NCI-H748 treated with DMSO at 0.1 percent for 48 hours (cell line): ENCODE measurements around the gene EMC8.
A peak's percentile ranks its signal among the peaks of the same experiment; 100 is the strongest.
"Not testable (repeated sequence)": the region's sequence is repeated elsewhere in the genome, so short reads cannot be mapped to it uniquely, and the experiment has no call there.

Source experiments
- DNase-seq: peaks from one replicate; lab custom pipeline; 2025; lab: John Stamatoyannopoulos, UW

Gene EMC8

DNA sequence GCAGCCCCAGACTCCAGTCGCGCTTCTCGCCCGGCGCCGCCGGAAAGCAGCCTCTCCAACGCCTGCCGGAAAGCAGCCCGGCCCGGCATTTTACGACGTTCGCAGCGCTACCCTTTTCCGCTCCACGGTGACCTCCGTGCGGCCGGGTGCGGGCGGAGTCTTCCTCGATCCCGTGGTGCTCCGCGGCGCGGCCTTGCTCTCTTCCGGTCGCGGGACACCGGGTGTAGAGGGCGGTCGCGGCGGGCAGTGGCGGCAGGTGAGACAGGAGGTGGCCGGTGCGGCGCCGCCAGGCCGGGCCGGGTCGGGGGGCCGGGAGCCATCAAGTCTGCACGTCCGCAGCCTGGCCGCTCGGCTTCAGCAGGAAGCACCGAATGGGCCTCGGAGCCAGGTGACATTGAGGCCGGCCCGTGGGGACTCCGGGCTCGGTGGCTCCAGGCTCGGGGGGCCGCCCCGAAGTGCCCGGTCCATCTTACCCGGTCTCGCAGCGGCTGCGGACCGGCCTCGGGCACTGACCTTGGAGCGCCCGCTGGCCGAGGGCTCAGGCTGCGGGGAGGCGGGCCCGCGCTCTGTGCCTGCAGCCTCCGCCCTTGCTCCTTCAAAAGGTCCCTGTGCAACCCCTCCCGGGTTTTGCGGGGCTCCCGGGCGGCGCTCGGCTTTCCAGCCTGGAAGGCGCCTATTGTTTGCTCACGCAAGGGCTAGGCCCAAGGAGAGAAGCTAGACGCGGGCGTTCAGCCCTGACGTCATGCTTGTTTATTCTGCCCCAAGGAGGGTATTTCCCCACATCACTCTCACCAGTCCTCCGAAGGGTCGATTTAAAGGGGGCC, at the start of gene EMC8, which contains the start of gene COX4I1:
EMC8 (minus strand) TSS at position 48 of the 824 bp plus-strand sequence. CDS start 249 bp downstream, outside the sequence.
COX4I1 (plus strand) TSS at position 199 of the 824 bp plus-strand sequence. CDS start 1,511 bp downstream, outside the sequence.
- DNase-seq, result peak; percentile 52

GRCh38 chr16:85848986-85849385, 49.6 kb upstream of the EMC8 start:
- DNase-seq, result no peak

DNA sequence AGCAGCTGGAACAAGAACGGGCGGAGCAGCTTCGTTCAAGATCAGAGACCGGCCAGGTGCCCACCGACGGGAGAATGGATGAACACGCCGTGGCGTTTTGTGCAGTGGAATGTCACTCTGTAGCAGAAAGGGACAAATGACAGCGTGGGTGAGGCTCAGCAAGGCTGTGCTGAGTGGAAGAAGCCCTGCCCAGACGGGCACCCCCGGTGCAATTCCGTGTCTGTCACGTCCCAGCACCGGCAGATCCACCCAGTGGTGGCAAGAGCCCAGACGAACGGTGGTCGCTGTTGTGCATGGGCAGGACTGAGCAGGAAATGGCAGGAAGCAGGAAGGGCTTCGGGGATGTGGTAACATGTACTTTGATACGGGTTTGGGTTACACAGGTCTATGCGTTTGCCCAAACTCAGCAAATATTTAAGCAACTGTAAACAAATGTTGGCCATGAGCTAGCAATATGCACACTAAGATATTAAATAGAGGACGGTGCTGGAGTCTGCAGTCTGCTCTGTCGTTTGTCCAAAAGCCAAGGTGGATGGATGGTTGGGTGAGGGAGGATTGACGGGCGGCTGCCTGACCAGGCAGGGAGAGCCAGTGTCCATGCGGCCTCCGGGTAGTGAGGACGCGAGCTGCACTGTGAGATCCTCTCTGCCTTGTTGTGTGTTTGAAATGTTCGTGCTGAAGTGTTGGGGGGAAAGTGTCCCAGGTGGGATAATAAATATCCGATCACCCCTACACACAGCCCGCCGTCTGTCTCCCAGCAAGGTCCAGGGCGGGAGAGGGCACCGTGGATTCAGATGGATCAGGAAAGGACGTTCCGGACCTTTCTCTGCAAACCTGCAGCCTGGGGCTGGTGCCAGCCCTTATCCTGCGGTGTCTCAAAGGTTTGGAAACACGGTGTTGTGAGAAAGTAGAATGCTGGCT, 48.6 kb upstream of the EMC8 start:
- no peak for DNase-seq

DNA sequence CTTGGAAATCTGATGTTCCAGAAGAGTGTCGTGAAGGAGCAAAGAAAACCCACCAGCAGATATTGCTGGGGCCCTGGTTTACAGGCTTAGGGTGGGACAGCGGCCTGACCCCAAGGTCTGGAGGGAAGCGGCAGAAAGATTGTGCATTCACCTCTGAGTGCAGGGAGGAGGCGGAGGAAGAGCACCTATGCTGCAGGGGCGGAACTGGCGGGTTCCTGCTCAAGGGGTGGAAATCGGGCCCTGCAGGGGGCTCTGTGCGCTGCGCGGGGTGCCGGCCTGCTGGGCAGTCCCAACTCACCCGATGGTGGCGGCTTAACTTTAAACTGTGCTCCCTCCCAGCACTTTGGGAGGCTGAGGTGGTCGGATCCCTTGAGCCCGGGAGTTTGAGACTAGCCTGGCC, 47.7 kb upstream of the EMC8 start:
- no peak for DNase-seq

DNA sequence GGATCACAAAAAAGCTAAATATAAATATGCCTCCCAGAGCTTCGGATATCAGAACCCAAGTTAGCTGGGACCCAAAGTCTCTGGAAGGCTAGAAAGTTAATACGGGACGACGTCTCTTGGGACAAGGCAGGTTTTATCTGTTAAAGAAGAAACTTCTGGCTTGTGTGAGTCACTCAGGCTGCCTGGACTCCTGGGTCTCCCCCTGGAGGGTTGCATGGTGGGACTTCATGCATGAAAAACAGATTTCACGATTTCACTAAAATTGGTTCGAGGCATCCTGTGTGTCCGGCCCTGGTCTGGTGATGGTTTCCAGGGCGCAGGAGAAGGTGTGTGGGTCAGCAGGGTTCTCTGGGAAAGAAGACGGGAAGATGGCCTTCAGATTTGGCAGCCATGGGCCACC, 47.1 kb upstream of the EMC8 start:
- no peak for DNase-seq

DNA sequence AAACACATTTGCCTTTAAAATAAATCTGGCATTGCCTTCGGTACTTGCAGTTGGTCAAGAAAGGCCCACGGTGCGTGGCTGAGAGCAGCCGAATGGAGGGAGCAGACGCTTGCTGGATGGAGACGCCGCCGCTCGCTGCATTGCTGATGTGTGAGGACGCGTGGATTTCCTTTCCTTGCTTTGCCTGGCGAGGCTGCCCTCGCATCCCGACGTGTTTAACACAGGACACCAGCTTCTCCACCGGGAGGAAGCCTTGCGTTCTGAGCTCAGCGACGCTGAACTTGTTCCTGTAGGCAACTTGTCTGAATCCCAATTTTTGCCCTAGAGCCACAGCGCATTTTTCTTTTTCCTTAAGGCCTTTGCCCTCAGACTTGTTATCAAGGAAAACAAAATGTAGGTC, 45.9 kb upstream of the EMC8 start:
- DNase-seq, result no peak

GRCh38 chr16:85844786-85845185, 45.4 kb upstream of the EMC8 start:
- DNase-seq, result no peak

DNA sequence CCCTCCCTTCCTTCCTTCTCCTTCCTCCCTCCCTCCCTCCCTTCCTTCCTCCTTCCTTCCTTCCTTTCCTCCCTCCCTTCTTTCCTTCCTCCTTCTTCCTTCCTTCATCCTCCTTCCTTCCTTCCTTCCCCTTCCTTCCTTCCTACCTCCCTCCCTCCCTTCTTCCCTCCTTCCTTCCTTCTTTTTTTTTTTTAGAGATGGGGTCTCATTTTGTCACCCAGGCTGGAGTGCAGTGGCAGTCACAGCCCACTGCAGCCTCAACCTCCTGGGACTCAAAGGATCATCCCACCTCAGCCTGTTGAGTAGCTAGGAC, 44.8 kb upstream of the EMC8 start:
- DNase-seq, result no peak

DNA sequence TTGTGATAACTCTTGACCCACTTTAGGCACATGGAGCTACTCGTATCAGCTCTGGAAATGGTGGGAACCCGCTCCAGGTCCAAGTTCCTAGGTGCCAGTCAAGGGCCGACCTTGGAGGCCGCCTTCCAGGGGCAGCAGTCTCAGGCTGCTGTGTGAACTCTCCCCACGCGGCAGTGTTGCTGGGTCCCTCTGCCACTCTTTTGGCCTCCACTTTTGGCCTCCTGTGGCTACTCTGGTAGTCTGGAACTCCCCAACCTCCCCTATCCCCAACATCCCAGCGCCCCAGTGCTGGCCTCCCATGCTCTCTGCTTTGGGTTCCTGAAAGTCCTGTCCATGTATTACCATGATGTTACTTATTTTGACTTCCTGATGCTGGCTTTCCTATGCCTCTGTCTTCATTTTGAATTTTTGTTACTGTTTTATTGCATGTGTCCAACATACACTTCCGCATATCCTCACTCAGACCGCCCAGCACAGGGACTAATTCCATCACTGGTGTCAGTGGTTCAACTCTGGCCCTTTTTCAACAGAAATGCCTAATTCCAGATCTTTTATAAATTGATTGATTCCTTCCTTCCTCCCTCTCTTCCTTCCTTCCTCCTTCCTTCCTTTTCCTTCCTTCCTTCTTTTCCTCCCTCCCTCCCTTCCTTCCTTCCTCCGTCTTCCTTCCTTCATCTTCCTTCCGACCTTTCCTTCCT, 44.3 kb upstream of the EMC8 start:
- no peak for DNase-seq

- no peak for DNase-seq
These were observed 43.5 kb upstream of the EMC8 start for GRCh38 chr16:85842848-85843247.

DNA sequence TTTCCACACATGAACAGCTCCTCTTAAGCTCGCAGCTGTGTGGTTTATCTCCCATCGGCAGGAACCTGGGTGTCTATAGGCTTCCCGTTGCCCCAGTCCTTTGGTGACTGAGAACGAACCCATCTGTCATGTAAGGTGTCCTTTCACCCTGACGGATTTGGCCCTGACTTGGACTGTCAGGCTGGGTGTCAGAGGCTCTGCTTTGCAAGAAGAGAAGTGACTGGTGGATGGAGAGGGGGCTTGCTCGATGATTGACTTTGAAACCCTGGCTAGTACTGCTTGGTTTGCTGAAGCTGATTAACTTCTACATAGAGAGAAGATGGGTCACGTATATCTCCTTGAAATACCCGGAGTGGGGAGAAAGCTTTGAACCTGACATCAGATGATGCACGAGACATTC, 43.1 kb upstream of the EMC8 start:
- DNase-seq, result no peak

- DNase-seq, result no peak
These were observed 41.5 kb upstream of the EMC8 start for GRCh38 chr16:85840801-85841200.

DNA sequence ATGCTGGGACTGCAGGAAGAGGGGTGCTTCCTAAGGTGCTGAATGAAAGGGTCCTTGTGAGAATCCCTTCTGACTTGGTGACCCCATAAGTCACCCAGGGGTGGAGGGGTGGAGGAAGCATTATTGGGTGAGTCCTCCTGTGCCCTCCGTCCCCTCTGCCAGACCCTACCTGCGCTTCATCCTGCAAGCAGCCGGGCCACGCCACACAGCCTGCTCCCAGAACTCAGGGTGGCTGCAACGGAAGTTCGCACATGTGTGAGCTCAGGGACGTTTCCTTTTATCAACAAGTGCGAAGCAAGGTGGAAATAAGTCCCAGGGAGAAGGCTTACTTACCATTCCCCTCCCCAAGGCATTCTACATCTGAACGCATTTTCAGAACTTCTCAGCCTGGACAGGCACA, 41.1 kb upstream of the EMC8 start:
- no peak for DNase-seq

DNA sequence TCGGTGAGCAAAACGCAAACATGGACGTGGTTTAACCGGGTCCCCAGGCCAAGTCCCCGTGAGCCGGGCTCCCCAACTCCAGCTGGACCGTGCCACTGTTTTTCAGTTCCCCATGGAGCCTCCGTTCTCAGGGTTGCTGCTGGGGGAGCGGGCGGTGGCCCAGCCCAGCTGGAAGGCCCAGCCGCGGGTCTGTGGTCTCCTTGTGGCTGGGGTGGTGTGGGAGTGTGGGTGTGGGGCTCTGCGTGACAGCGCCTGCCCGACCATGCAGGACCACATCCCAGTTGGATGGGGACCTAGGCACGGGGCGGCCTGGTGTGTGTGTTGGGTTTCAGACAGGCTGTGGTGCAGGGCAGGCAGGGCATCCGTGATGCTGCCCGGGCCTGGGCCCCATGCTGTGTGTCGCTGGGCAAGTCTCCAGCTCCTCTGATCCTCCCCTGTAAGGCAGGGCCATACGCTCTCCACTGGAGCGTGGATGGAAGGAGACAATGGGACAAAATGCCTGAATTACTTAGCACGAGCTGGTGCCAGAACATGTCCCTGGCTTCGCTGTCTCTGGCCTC, 40.4 kb upstream of the EMC8 start:
- DNase-seq, result no peak

GRCh38 chr16:85838876-85839585, 39.7 kb upstream of the EMC8 start:
- no peak for DNase-seq

GRCh38 chr16:85838381-85838780, 39.0 kb upstream of the EMC8 start:
- no peak for DNase-seq

- not testable (repeated sequence) for DNase-seq
These were observed 38.3 kb upstream of the EMC8 start for GRCh38 chr16:85837654-85838053.

DNA sequence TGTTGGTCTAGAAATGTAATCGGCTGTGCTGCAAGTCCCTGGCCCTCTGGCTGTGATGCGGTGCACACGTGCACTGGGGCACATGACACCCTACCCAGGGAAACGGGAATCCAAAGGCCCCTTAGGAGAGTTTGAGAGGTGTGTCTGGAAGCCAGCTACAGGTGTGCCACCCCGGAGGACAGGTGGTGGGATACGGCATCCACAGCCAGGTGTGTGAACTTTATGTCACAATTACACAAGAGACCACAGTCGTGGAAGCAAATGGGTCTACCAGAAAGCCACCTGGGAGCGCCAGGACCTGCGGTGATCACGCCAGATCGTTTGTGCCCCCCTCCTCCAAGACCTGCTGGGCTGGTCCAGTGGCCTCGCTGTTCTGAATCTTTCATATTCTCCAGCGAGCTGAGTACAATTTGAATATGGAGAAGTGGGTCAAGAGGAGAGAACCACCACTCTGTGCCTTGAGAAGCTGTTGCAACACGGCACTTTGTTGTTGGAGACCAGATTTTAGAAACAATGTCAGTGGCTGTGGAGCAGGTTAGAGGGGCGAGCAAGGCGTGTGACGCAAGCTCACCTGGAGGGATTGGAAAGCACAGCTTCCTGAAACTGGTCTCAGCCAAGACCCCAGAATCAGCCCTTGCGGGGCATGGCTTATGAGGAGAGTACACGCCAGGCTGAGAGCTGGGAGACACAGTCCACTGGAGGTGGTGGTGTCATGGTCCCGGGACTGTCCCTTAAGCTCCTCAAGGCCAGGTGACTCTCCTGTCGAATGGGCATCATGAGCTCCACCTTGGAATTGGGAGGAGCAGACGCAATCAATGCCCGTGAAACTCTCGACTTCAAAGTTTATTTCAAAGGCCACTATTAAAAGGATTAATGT, 37.6 kb upstream of the EMC8 start:
- no peak for DNase-seq

DNA sequence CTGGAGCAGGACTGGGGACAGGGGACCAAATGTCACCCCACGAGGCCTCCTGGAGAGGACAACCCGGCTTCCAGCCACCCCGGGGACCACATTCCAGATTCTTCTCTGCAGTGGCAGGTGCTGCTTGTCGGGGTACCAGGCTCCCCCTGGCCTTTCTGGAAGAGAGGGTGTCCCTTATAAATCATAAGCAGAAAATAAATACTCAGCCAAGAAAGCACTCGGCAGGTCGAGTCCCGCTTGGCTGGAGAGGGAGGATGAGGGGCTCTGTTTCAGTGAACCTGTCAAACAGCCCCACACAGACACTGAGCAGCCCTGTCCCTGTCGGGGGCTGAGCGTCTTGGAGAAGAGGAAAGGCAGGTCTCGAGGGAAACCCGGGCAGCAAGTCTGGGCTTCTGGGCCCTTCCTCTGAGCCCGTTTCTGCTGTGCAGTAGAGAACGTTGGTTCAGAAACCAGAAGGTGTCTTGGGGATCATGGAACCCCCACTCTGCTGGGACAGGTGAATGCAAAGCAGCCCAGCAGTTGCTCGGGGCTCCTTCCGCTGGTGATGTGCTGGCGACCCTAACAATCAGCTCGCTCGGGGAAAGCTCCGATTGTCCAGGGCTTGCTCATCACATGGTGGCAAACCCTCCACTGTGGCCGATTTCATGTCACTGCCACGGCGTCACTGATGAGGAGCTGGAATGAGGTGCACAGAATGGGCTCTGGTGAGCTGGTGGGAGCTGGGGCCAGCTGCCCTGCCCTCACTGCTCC, 36.8 kb upstream of the EMC8 start:
- no peak for DNase-seq
